ENCODE measurements around the gene ALG5.
A peak's percentile ranks its signal among the peaks of the same experiment; 100 is the strongest.

ALG5 gene

GRCh38 chr13:37001921-37002250 lies 2.7 kb upstream of the ALG5 start:
- H3K27me3 Mint-ChIP-seq = no peaks in the 10 kb centered on the region
- H3K36me3 Mint-ChIP-seq (ENCODE audit: low read depth) = peaks cover 67% of the 10 kb centered on the region
- peak overlapping the region; percentile 99 for H3K4me3 Mint-ChIP-seq
- no peak for ATAC-seq
- peaks cover 49% of the 10 kb centered on the region for H3K4me1 Mint-ChIP-seq
- H3K27ac Mint-ChIP-seq = peak overlapping the region; percentile 99
- H3K9me3 Mint-ChIP-seq = no peaks in the 10 kb centered on the region
- DNase-seq = no peak

GRCh38 chr13:36998624-36999041 lies 507 bp downstream of the ALG5 start:
- H3K27me3 Mint-ChIP-seq = no peaks in the 10 kb centered on the region
- no peaks in the 10 kb centered on the region for H3K9me3 Mint-ChIP-seq
- H3K4me1 Mint-ChIP-seq = peaks cover 46% of the 10 kb centered on the region
- peak overlapping the region; percentile 99 for H3K27ac Mint-ChIP-seq
- ATAC-seq (no peak), DNase-seq (peak; percentile 22)
- H3K36me3 Mint-ChIP-seq (ENCODE audit: low read depth) = peaks cover 52% of the 10 kb centered on the region
- peak overlapping the region; percentile 99 for H3K4me3 Mint-ChIP-seq

- H3K9me3 Mint-ChIP-seq = no peaks in the 10 kb centered on the region
- DNase-seq = no peak
- H3K27me3 Mint-ChIP-seq = no peaks in the 10 kb centered on the region
- H3K36me3 Mint-ChIP-seq (ENCODE audit: low read depth) = peaks cover 48% of the 10 kb centered on the region
- H3K4me1 Mint-ChIP-seq = peaks cover 40% of the 10 kb centered on the region
- H3K4me3 Mint-ChIP-seq = peak overlapping the region; percentile 99
- no peak for ATAC-seq
- H3K27ac Mint-ChIP-seq = peak overlapping the region; percentile 99
Observed at GRCh38 chr13:36997716-36998427, 1.3 kb downstream of the ALG5 start.

- Mint-ChIP-seq H3K27ac (no peak overlapping the region), H3K27me3 (no peaks in the 10 kb centered on the region), H3K4me3 (no peak overlapping the region), H3K4me1 (peaks cover 10% of the 10 kb centered on the region), H3K9me3 (no peaks in the 10 kb centered on the region), H3K36me3 (ENCODE audit: low read depth) (peaks cover 48% of the 10 kb centered on the region)
- no peak for ATAC-seq
- no peak for DNase-seq
Observed at GRCh38 chr13:36992362-36992761, 6.8 kb downstream of the ALG5 start.

- Mint-ChIP-seq H3K9me3 (no peaks in the 10 kb centered on the region), H3K4me1 (no peaks in the 10 kb centered on the region), H3K36me3 (ENCODE audit: low read depth) (peaks cover 46% of the 10 kb centered on the region), H3K27me3 (no peaks in the 10 kb centered on the region), H3K27ac (no peak overlapping the region), H3K4me3 (no peak overlapping the region)
- DNase-seq (no peak), ATAC-seq (no peak)
Observed at GRCh38 chr13:36986462-36987240, 12.5 kb downstream of the ALG5 start.

- no peak for ATAC-seq
- Mint-ChIP-seq H3K36me3 (ENCODE audit: low read depth) (peaks cover 36% of the 10 kb centered on the region), H3K27me3 (no peaks in the 10 kb centered on the region), H3K4me3 (no peak overlapping the region), H3K27ac (no peak overlapping the region), H3K4me1 (no peaks in the 10 kb centered on the region), H3K9me3 (no peaks in the 10 kb centered on the region)
- no peak for DNase-seq
Observed at GRCh38 chr13:36981156-36981743, 17.9 kb downstream of the ALG5 start.

- H3K4me1 Mint-ChIP-seq = peaks cover 2% of the 10 kb centered on the region
- H3K4me3 Mint-ChIP-seq = no peak overlapping the region
- H3K36me3 Mint-ChIP-seq (ENCODE audit: low read depth) = peaks cover 37% of the 10 kb centered on the region
- no peak overlapping the region for H3K27ac Mint-ChIP-seq
- ATAC-seq (no peak), DNase-seq (no peak)
- H3K9me3 Mint-ChIP-seq = peaks cover 5% of the 10 kb centered on the region
- H3K27me3 Mint-ChIP-seq = no peaks in the 10 kb centered on the region
Observed at GRCh38 chr13:36979361-36980050, 19.6 kb downstream of the ALG5 start.

GRCh38 chr13:36975172-36975571 lies 24.0 kb downstream of the ALG5 start:
- Mint-ChIP-seq H3K36me3 (ENCODE audit: low read depth) (peaks cover 44% of the 10 kb centered on the region), H3K4me3 (no peak overlapping the region), H3K27me3 (no peaks in the 10 kb centered on the region), H3K9me3 (peaks cover 5% of the 10 kb centered on the region), H3K27ac (no peak overlapping the region), H3K4me1 (peaks cover 8% of the 10 kb centered on the region)
- no peak for ATAC-seq
- no peak for DNase-seq

GRCh38 chr13:36973621-36974295 lies 25.4 kb downstream of the ALG5 start:
- no peak for ATAC-seq
- no peak overlapping the region for H3K27ac Mint-ChIP-seq
- no peaks in the 10 kb centered on the region for H3K27me3 Mint-ChIP-seq
- peaks cover 8% of the 10 kb centered on the region for H3K4me1 Mint-ChIP-seq
- peaks cover 42% of the 10 kb centered on the region for H3K36me3 Mint-ChIP-seq (ENCODE audit: low read depth)
- DNase-seq = no peak
- no peak overlapping the region for H3K4me3 Mint-ChIP-seq
- peaks cover 5% of the 10 kb centered on the region for H3K9me3 Mint-ChIP-seq

- DNase-seq (no peak), ATAC-seq (no peak)
- Mint-ChIP-seq H3K4me3 (no peak overlapping the region), H3K4me1 (peaks cover 8% of the 10 kb centered on the region), H3K27ac (no peak overlapping the region), H3K9me3 (peaks cover 5% of the 10 kb centered on the region), H3K27me3 (no peaks in the 10 kb centered on the region), H3K36me3 (ENCODE audit: low read depth) (peaks cover 46% of the 10 kb centered on the region)
Observed at GRCh38 chr13:36973009-36973408, 26.1 kb downstream of the ALG5 start.

GRCh38 chr13:36966404-36966803 lies 32.7 kb downstream of the ALG5 start:
- ATAC-seq (no peak), DNase-seq (no peak)
- peaks cover 8% of the 10 kb centered on the region for H3K4me1 Mint-ChIP-seq
- H3K36me3 Mint-ChIP-seq (ENCODE audit: low read depth) = peaks cover 48% of the 10 kb centered on the region
- H3K27me3 Mint-ChIP-seq = no peaks in the 10 kb centered on the region
- H3K9me3 Mint-ChIP-seq = no peaks in the 10 kb centered on the region
- H3K27ac Mint-ChIP-seq = no peak overlapping the region
- no peak overlapping the region for H3K4me3 Mint-ChIP-seq

GRCh38 chr13:36965767-36966166 lies 33.4 kb downstream of the ALG5 start:
- no peak for DNase-seq
- peak; percentile 78 for ATAC-seq
- Mint-ChIP-seq H3K9me3 (no peaks in the 10 kb centered on the region), H3K4me3 (no peak overlapping the region), H3K27ac (no peak overlapping the region), H3K36me3 (ENCODE audit: low read depth) (peaks cover 49% of the 10 kb centered on the region), H3K27me3 (no peaks in the 10 kb centered on the region), H3K4me1 (peaks cover 8% of the 10 kb centered on the region)

- H3K27me3 Mint-ChIP-seq = no peaks in the 10 kb centered on the region
- no peaks in the 10 kb centered on the region for H3K9me3 Mint-ChIP-seq
- no peak overlapping the region for H3K4me3 Mint-ChIP-seq
- no peak for DNase-seq
- no peaks in the 10 kb centered on the region for H3K4me1 Mint-ChIP-seq
- peaks cover 57% of the 10 kb centered on the region for H3K36me3 Mint-ChIP-seq (ENCODE audit: low read depth)
- H3K27ac Mint-ChIP-seq = no peak overlapping the region
- ATAC-seq = no peak
Observed at GRCh38 chr13:36959456-36960116, 39.6 kb downstream of the ALG5 start.

GRCh38 chr13:36954542-36954941 lies 44.6 kb downstream of the ALG5 start:
- no peaks in the 10 kb centered on the region for H3K27me3 Mint-ChIP-seq
- H3K4me3 Mint-ChIP-seq = no peak overlapping the region
- no peak for ATAC-seq
- H3K27ac Mint-ChIP-seq = no peak overlapping the region
- no peak for DNase-seq
- no peaks in the 10 kb centered on the region for H3K9me3 Mint-ChIP-seq
- peaks cover 62% of the 10 kb centered on the region for H3K36me3 Mint-ChIP-seq (ENCODE audit: low read depth)
- H3K4me1 Mint-ChIP-seq = no peaks in the 10 kb centered on the region

Measured in activated naive CD8-positive, alpha-beta T cell treated with anti-CD3 and anti-CD28 coated beads, Interleukin-2, amount 50 U/mL, for 24 hours (primary cell).